Astrocyte (in vitro differentiated cells and primary cell): ENCODE data around the gene NDUFC2. TPM values are rescaled to one million over a fixed set of nuclear protein-coding genes. Genes with fewer than 3 reads are reported as not detected.
A peak's percentile ranks its signal among the peaks of the same experiment; 100 is the strongest.

ENCODE experiments used
- DNase-seq: peaks from one replicate; pipeline ENCODE4 v3.0.0-alpha.2; 2010; ENCODE audit warnings: low read depth
- FAIRE-seq: peaks from 2 replicates; lab custom pipeline; 2011; peaks lifted over from hg19 to GRCh38; lab: Jason Lieb, UNC
- H2AFZ ChIP-seq: 2 replicates; pipeline ENCODE4 v1.6.0; 2012; ENCODE audit warnings: low read depth, low read length, inconsistent platforms
- H3K27ac ChIP-seq: 2 replicates; pipeline ENCODE4 v1.5.1; 2011; ENCODE audit warnings: low read depth, low read length, inconsistent platforms
- H3K27me3 ChIP-seq: 2 replicates; pipeline ENCODE4 v1.6.0; 2011; ENCODE audit warnings: low read length, inconsistent platforms; ENCODE audit not compliant: insufficient read depth
- H3K36me3 ChIP-seq: 2 replicates; pipeline ENCODE4 v1.5.1; 2011; ENCODE audit warnings: low read length, inconsistent platforms; ENCODE audit not compliant: insufficient read depth
- H3K4me1 ChIP-seq: 2 replicates; pipeline ENCODE4 v1.5.1; 2011; ENCODE audit warnings: low read length, inconsistent platforms; ENCODE audit not compliant: insufficient read depth
- H3K4me2 ChIP-seq: 2 replicates; pipeline ENCODE4 v1.6.0; 2012; ENCODE audit warnings: low read length, inconsistent platforms
- H3K4me3 ChIP-seq: 2 replicates; pipeline ENCODE4 v1.5.1; 2011; ENCODE audit warnings: low read depth, mild to moderate bottlenecking, low read length, inconsistent platforms; ENCODE audit not compliant: insufficient read depth
- H3K79me2 ChIP-seq: 2 replicates; pipeline ENCODE4 v1.6.0; 2012; ENCODE audit warnings: mild to moderate bottlenecking, low read length, inconsistent platforms; ENCODE audit not compliant: insufficient read depth
- H3K9ac ChIP-seq: 2 replicates; pipeline ENCODE4 v1.6.0; 2012; ENCODE audit warnings: mild to moderate bottlenecking, low read length, inconsistent platforms
- H3K9me3 ChIP-seq: 2 replicates; pipeline ENCODE4 v1.5.1; 2012; ENCODE audit warnings: low read depth, mild to moderate bottlenecking, low read length, inconsistent platforms; ENCODE audit not compliant: insufficient read depth
- H4K20me1 ChIP-seq: 2 replicates; pipeline ENCODE4 v1.6.0; 2012; ENCODE audit warnings: low read length, inconsistent platforms; ENCODE audit not compliant: insufficient read depth
- H3K27ac Mint-ChIP-seq: one replicate; pipeline ENCODE4 v1.8.0; 2021; ENCODE audit warnings: mild to moderate bottlenecking, mixed read lengths; ENCODE audit not compliant: unreplicated experiment
- H3K27me3 Mint-ChIP-seq: one replicate; pipeline ENCODE4 v1.8.0; 2021; ENCODE audit warnings: low read depth, mixed read lengths; ENCODE audit not compliant: unreplicated experiment
- H3K36me3 Mint-ChIP-seq: one replicate; pipeline ENCODE4 v1.8.0; 2021; ENCODE audit warnings: low read depth, mixed read lengths; ENCODE audit not compliant: unreplicated experiment
- H3K4me1 Mint-ChIP-seq: one replicate; pipeline ENCODE4 v1.8.0; 2021; ENCODE audit warnings: low read depth, mixed read lengths; ENCODE audit not compliant: unreplicated experiment
- H3K4me3 Mint-ChIP-seq: one replicate; pipeline ENCODE4 v1.8.0; 2021; ENCODE audit warnings: mild to moderate bottlenecking, moderate library complexity, mixed read lengths; ENCODE audit not compliant: unreplicated experiment
- H3K9me3 Mint-ChIP-seq: one replicate; pipeline ENCODE4 v1.8.0; 2021; ENCODE audit warnings: mild to moderate bottlenecking, mixed read lengths; ENCODE audit not compliant: unreplicated experiment
- CTCF ChIP-seq: IDR thresholded peaks from 2 replicates; pipeline ENCODE4 v1.5.1; 2011; ENCODE audit warnings: low read depth, mild to moderate bottlenecking, inconsistent platforms, low read length, moderate library complexity; ENCODE audit not compliant: insufficient read depth
- EZH2 ChIP-seq: IDR thresholded peaks from 2 replicates; pipeline ENCODE4 v1.6.1; 2012; ENCODE audit warnings: mild to moderate bottlenecking, low read length, inconsistent platforms; ENCODE audit not compliant: insufficient read depth
- total RNA-seq: library from RNA; stranded (reverse); gene quantifications from 2 replicates; pipeline ENCODE4 v1.2.1, GENCODE V29; 2021

The NDUFC2 gene
- total RNA-seq, 1 donor from 2014 or later, result 285 TPM

GRCh38 chr11:78082146-78082545 is 2.5 kb upstream of the NDUFC2 start:
- H2AFZ ChIP-seq, result no peak overlapping the region
- no peaks in the 10 kb centered on the region for H3K27me3 ChIP-seq
- no peak overlapping the region for H3K9ac ChIP-seq
- no peak for DNase-seq
- H4K20me1 ChIP-seq, result peaks cover 19% of the 10 kb centered on the region
- no peaks in the 10 kb centered on the region for H3K27me3 Mint-ChIP-seq
- H3K79me2 ChIP-seq, result peaks cover 29% of the 10 kb centered on the region
- TF ChIP-seq EZH2 (no peak), CTCF (no peak)
- H3K9me3 ChIP-seq, result no peaks in the 10 kb centered on the region
- peaks cover 29% of the 10 kb centered on the region for H3K4me1 ChIP-seq
- H3K27ac Mint-ChIP-seq, result peak overlapping the region; percentile 2
- no peaks in the 10 kb centered on the region for H3K36me3 ChIP-seq
- H3K4me1 Mint-ChIP-seq, result peaks cover 20% of the 10 kb centered on the region
- no peak overlapping the region for H3K27ac ChIP-seq
- no peak for FAIRE-seq
- no peaks in the 10 kb centered on the region for H3K9me3 Mint-ChIP-seq
- no peak overlapping the region for H3K4me3 ChIP-seq
- H3K4me2 ChIP-seq, result no peak overlapping the region
- H3K36me3 Mint-ChIP-seq, result no peaks in the 10 kb centered on the region
- peak overlapping the region; percentile 70 for H3K4me3 Mint-ChIP-seq

- no peaks in the 10 kb centered on the region for H3K9me3 ChIP-seq
- H3K27ac ChIP-seq, result peak overlapping the region; percentile 45
- FAIRE-seq (no peak), DNase-seq (no peak)
- Mint-ChIP-seq H3K27ac (peak overlapping the region; percentile 2), H3K9me3 (no peaks in the 10 kb centered on the region), H3K36me3 (no peaks in the 10 kb centered on the region), H3K4me1 (peaks cover 16% of the 10 kb centered on the region), H3K27me3 (no peaks in the 10 kb centered on the region), H3K4me3 (peak overlapping the region; percentile 47)
- no peaks in the 10 kb centered on the region for H3K36me3 ChIP-seq
- H3K4me3 ChIP-seq, result no peak overlapping the region
- peaks cover 34% of the 10 kb centered on the region for H3K79me2 ChIP-seq
- peaks cover 25% of the 10 kb centered on the region for H4K20me1 ChIP-seq
- peak overlapping the region; percentile 94 for H3K4me2 ChIP-seq
- peak overlapping the region; percentile 19 for H2AFZ ChIP-seq
- H3K27me3 ChIP-seq, result no peaks in the 10 kb centered on the region
- H3K9ac ChIP-seq, result no peak overlapping the region
- peaks cover 32% of the 10 kb centered on the region for H3K4me1 ChIP-seq
- no peak for TF ChIP-seq CTCF
- no peak for TF ChIP-seq EZH2
Observed at GRCh38 chr11:78081583-78081982, 1.9 kb upstream of the NDUFC2 start.

- Histone ChIP-seq H3K4me2 (peak overlapping the region; percentile 94), H3K79me2 (peaks cover 41% of the 10 kb centered on the region), H2AFZ (peak overlapping the region; percentile 20), H3K36me3 (no peaks in the 10 kb centered on the region), H3K9ac (peak overlapping the region; percentile 95), H3K4me3 (no peak overlapping the region), H3K27me3 (no peaks in the 10 kb centered on the region), H3K9me3 (no peaks in the 10 kb centered on the region), H4K20me1 (peaks cover 29% of the 10 kb centered on the region), H3K27ac (peak overlapping the region; percentile 92), H3K4me1 (peaks cover 34% of the 10 kb centered on the region)
- FAIRE-seq (no peak), DNase-seq (peak; percentile 98)
- no peaks in the 10 kb centered on the region for H3K27me3 Mint-ChIP-seq
- H3K4me3 Mint-ChIP-seq, result peak overlapping the region; percentile 95
- H3K36me3 Mint-ChIP-seq, result no peaks in the 10 kb centered on the region
- no peaks in the 10 kb centered on the region for H3K9me3 Mint-ChIP-seq
- peaks cover 14% of the 10 kb centered on the region for H3K4me1 Mint-ChIP-seq
- TF ChIP-seq EZH2 (no peak), CTCF (no peak)
- H3K27ac Mint-ChIP-seq, result peak overlapping the region; percentile 87
Observed at GRCh38 chr11:78080818-78081495, 1.3 kb upstream of the NDUFC2 start.
